Left colon (tissue), 2 donors: ENCODE results near the gene PDGFC. TPM values are rescaled to one million over a fixed set of nuclear protein-coding genes. Genes with fewer than 3 reads are reported as not detected.
A peak's percentile ranks its signal among the peaks of the same experiment; 100 is the strongest.
"Not testable (repeated sequence)": the region's sequence is repeated elsewhere in the genome, so short reads cannot be mapped to it uniquely, and the experiment has no call there.

Experiments
- ATAC-seq: fragments of 200-7000 bp; cut with Tn5 transposase; one replicate; pipeline ENCODE4 v1.9.1; 2020; ENCODE audit warnings: mild to moderate bottlenecking, moderate library complexity
- DNase-seq, 2 donors: peaks; one replicate each; pipeline ENCODE4 v3.0.0-alpha.2; 2020
- intact Hi-C, 2 donors: fragments of 100-400 bp; cut with DNase I in 1 of 2; cut with micrococcal nuclease in 1 of 2; formaldehyde crosslinking; loops; one replicate each; pipeline versions ENCODE4 v1.11.2 to v1.14.0; 2022; cut with DNase I, micrococcal nuclease
- total RNA-seq, 2 donors: library from RNA; stranded (reverse); fragmentation: NEBNext Ultra II Directional; extraction: Animal tissue kit (Norgen Biotek cat#: 25700); gene quantifications; one replicate each; pipeline ENCODE4 v1.2.1, GENCODE V29; 2021
- donor health status: DM: no; HTN: no; CAD: no.
- donor health status: DM: yes; HTN: yes; CAD: no.

Gene PDGFC
- total RNA-seq, 2 donors from 2014 or later, result 3.8 to 14.3 TPM

DNA sequence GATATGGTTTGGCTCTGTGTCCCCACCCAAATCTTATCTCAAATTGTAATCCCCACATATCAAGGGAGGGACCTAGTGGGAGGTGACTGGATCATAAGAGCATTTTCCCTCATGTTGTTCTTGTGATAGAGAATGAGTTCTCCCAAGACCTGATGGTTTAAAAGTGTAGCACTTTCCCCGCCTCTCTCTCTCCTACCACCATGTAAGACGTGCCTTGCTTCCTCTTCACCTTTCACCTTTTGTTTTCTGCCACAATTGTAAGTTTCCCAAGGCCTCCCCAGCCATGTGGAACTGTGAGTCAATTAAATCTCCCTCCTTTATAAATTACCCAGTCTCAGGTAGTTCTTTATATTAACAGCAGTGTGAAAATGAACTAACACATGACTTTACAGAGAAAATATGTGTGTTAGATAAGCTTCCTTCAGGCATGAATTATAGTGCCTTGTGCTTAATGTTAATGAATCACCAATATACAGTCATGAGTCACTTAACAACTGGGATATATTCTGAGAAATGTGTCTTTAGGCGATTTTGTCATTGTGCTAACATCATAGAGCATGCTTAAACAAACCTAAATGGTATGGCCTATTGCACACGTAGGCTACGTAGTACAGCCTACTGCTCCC is 37.9 kb downstream of the PDGFC start:
- ATAC-seq (no peak), DNase-seq (no peak)
- intact Hi-C loops, result no loop called here

GRCh38 chr4:156932360-156932759 is 39.2 kb downstream of the PDGFC start:
- DNase-seq, ATAC-seq, intact Hi-C loops: not testable (repeated sequence)

GRCh38 chr4:156931267-156931666 is 40.3 kb downstream of the PDGFC start:
- intact Hi-C loops, result no loop called here
- ATAC-seq (peak; percentile 56), DNase-seq (no peak)

- ATAC-seq (no peak), DNase-seq (no peak)
- intact Hi-C loops, result no loop called here
These were observed 42.1 kb downstream of the PDGFC start for GRCh38 chr4:156929386-156930105.

GRCh38 chr4:156924774-156925315 is 46.8 kb downstream of the PDGFC start:
- ATAC-seq, result no peak

GRCh38 chr4:156923525-156923924 is 48.1 kb downstream of the PDGFC start:
- no peak for ATAC-seq
- no peak for DNase-seq
- intact Hi-C loops, result no loop called here

More at GRCh38 chr4:156924774-156925315, 46.8 kb downstream of the PDGFC start:
- DNase-seq, result no peak
- intact Hi-C loops, result no loop called here

DNA sequence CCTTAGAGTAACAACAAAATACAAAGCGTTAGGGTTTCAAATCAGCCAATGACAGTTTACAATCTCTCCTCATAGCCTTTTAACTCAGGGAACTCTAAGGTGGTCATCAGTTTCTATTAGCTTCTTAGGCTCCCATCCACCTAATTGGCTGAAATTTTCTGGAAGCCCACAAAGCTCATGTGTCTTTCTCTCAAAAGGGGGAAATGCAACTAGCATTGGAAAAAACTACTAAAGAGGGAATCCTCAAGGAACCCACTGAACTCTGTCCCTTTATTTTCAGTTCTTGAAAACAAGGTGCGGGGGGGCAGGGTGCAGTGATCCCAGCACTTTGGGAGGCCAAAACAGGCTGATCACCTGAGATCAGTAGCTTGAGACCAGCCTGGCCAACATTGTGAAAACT is 56.4 kb downstream of the PDGFC start:
- ATAC-seq (no peak), DNase-seq (no peak)
- intact Hi-C loops, result no loop called here

DNA sequence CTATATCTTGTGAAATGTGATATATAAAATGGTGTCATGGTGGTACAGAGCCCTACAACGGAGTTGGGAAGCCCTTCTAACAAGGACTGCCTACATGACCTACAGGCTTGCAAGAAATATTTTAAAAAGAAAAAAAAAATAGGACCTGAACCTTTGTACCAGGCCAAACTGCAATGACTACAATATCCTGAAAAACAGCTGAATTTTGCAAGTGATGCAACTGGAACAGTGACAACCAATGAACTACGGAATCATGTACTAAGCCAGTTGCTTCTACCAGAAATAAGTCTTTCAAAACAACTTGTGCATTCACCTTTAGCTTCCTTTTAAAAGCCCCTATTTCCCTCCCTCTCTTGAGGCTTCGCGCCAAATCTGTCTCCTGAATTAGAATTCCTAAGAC is 58.4 kb downstream of the PDGFC start:
- ATAC-seq (no peak), DNase-seq (no peak)
- intact Hi-C loops, result no loop called here

- ATAC-seq (no peak), DNase-seq (no peak)
- intact Hi-C loops, result no loop called here
These were observed 62.6 kb downstream of the PDGFC start for GRCh38 chr4:156909010-156909409.

- ATAC-seq, result peak; percentile 75
- intact Hi-C loops, result no loop called here
- no peak for DNase-seq
These were observed 65.3 kb downstream of the PDGFC start for GRCh38 chr4:156906325-156906724.

DNA sequence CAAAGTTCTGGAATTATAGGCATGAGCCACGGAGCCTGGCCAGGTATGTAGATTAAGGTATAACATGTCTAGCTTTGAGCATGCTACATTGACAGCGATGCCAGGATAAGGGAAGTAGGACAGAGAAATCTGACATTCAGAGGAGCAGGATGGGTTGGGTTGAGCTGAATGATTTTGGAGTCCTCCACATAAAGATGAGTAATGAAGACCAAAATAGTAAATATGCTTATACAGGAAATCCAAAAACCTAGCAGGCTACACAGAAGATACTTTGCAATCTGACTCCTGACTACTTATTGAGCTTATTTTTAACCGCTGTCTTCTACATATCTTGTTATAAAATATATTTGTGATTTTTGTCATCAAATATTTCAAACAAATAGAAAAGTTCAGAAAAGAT is 69.7 kb downstream of the PDGFC start:
- DNase-seq, result no peak
- ATAC-seq, result no peak
- intact Hi-C loops, result no loop called here

DNA sequence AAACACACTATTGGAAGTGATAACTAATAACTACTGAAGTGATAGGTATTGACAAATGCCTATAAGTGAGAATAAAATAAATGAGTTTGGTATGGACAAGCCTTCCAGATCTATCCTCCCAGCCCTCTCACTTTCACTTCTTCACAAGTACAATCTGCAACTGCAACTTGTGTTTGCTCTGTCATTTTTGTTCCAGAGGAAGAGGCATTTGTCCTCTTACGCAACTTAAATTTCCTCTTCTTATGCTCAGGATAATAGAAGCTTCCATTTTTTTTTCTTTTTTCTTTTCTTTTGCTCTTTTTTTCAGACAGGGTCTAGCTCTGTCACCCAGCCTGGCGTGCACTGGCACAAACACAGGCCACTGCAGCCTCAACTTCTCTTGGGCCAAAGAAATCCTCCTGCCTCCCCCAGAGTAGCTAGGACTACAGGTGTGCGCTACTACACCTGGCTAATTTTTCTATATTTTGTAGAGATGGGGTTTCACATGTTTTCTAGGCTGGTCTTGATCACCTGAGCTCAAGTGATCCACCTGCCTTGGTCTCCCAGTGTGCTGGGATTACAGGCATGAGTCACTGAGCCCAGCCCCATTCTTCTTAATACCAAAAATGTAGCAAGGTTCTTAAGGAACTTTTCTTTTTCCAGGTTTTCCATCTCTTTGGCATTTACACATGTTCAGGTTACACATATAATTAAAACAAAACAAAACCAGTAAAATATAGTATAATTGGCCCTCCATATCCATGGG is 73.1 kb downstream of the PDGFC start:
- ATAC-seq, result no peak

GRCh38 chr4:156896527-156896926 is 75.1 kb downstream of the PDGFC start:
- DNase-seq, result no peak
- no peak for ATAC-seq
- intact Hi-C loops, result no loop called here

More for the DNA sequence above, 73.1 kb downstream of the PDGFC start:
- intact Hi-C loops, result no loop called here
- no peak for DNase-seq

- intact Hi-C loops, result no loop called here
- no peak for DNase-seq
- ATAC-seq, result no peak
These were observed 77.4 kb downstream of the PDGFC start for GRCh38 chr4:156894234-156894633.

DNA sequence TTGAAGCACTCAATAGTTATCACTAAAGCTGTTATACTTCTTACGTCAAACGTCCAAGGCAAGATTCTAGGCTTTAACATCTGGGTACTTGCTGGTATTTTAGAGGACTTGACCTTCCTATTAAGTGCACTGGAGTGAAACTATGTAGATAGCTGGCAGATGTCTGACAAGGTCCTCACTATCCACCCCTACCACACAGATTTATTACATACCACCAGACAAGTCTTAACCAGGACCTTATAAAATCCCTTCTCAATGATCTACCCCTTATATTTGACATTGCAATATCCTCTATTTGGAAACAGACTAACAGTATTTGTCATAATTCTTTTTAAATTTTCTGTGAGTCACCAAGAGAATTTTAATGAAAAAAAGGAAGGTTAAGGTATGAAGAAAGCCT is 78.8 kb downstream of the PDGFC start:
- intact Hi-C loops, result no loop called here
- DNase-seq (no peak), ATAC-seq (no peak)

- peak in 1 of 2 donors; percentile 6 for DNase-seq
These were observed 81.7 kb downstream of the PDGFC start for GRCh38 chr4:156889616-156890594.

DNA sequence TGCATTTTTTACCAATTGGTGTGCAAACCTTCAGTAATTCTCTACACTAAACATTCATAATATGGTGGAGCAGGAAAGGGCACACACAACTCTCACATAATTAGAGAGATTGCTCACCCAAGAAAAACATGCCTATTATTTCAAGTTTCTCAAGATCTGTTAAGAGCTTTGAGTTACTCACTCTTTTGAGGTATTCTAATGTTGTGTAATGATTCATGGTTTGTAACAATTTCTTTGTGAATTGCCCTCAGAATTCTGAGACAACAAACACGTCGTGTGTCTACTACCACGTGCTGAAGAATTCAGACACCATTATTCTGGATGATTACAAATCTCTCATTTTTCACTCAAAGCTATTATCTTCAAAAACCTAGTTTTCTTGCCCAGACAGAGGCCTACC is 82.8 kb downstream of the PDGFC start:
- DNase-seq (no peak), ATAC-seq (no peak)
- intact Hi-C loops, result no loop called here

More at GRCh38 chr4:156889616-156890594, 81.7 kb downstream of the PDGFC start:
- intact Hi-C loops, result no loop called here
- ATAC-seq, result no peak

DNA sequence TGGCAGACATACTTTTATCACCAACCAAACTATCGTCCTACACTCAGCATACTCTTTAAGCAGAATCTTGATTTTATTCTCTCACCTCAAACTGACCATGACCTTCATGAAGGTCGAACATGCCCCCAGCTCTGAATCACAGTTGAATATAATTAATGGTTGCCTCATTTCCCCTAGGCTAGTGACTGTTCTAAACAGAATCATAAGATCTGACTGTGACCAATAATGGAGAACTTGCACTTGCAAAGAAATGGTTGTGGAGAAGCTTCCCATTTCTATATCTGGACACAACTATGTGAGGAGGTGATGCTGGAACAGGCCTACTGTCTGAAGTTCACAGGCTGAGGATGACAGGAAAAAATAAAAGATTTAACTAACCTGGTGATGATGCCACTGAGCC is 85.1 kb downstream of the PDGFC start:
- no peak for ATAC-seq
- intact Hi-C loops, result no loop called here
- DNase-seq, result no peak

DNA sequence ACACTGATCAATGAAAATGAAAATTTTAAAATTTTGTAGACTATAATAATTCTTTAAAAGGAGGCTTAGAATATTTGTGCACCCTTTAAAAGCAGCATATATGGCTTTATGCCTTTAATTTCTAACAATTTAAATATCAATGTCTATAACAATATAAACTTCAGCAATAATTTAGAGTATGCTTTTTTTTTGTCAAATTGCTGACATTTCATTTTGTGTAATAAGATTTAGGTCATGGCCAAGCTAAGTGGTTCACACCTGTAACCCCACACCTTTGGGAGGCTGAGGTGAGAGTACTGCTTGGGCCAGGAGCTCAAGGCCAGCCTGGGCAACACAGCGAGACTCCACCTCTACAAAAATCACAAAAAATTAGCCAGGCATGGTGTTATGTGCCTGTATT is 86.2 kb downstream of the PDGFC start:
- intact Hi-C loops, result no loop called here
- ATAC-seq (no peak), DNase-seq (no peak)
